Measurements from ENCODE around the gene KRT80. TPM values are rescaled to one million over a fixed set of nuclear protein-coding genes. Genes with fewer than 3 reads are reported as not detected.

KRT80 gene
- total RNA-seq, 1 donor from 2014 or later, result 0.07 TPM

- H3K9me3 Mint-ChIP-seq (ENCODE audit: low read depth), result no peaks in the 10 kb centered on the region
- no peak for TF ChIP-seq CTCF (IDR thresholded peaks at IDR 0.05; ENCODE audit: unreplicated experiment)
- H3K36me3 Mint-ChIP-seq (ENCODE audit: insufficient read depth), result no peaks in the 10 kb centered on the region
- peaks cover 4% of the 10 kb centered on the region for H3K4me1 Mint-ChIP-seq (ENCODE audit: low read depth)
- H3K27me3 Mint-ChIP-seq, result peaks cover 32% of the 10 kb centered on the region
- no peak for DNase-seq (ENCODE audit: low spot score, unreplicated experiment)
- no peak overlapping the region for H3K27ac Mint-ChIP-seq
- no peak overlapping the region for H3K4me3 Mint-ChIP-seq (ENCODE audit: low read depth)
Measured at GRCh38 chr12:52178984-52179383, 12.8 kb downstream of the KRT80 start.

- no peak overlapping the region for H3K27ac Mint-ChIP-seq
- peaks cover 4% of the 10 kb centered on the region for H3K4me1 Mint-ChIP-seq (ENCODE audit: low read depth)
Measured at GRCh38 chr12:52178443-52178842, 13.4 kb downstream of the KRT80 start.

GRCh38 chr12:52175371-52176350, 16.2 kb downstream of the KRT80 start:
- DNase-seq (ENCODE audit: low spot score, unreplicated experiment), result no peak
- Mint-ChIP-seq H3K4me3 (ENCODE audit: low read depth) (no peak overlapping the region), H3K36me3 (ENCODE audit: insufficient read depth) (no peaks in the 10 kb centered on the region), H3K9me3 (ENCODE audit: low read depth) (no peaks in the 10 kb centered on the region), H3K27me3 (peaks cover 19% of the 10 kb centered on the region), H3K4me1 (ENCODE audit: low read depth) (no peaks in the 10 kb centered on the region), H3K27ac (no peak overlapping the region)
- no peak for TF ChIP-seq CTCF (IDR thresholded peaks at IDR 0.05; ENCODE audit: unreplicated experiment)

More at GRCh38 chr12:52178443-52178842, 13.4 kb downstream of the KRT80 start:
- no peaks in the 10 kb centered on the region for H3K9me3 Mint-ChIP-seq (ENCODE audit: low read depth)
- H3K36me3 Mint-ChIP-seq (ENCODE audit: insufficient read depth), result no peaks in the 10 kb centered on the region
- DNase-seq (ENCODE audit: low spot score, unreplicated experiment), result no peak
- H3K4me3 Mint-ChIP-seq (ENCODE audit: low read depth), result no peak overlapping the region
- peaks cover 32% of the 10 kb centered on the region for H3K27me3 Mint-ChIP-seq
- no peak for TF ChIP-seq CTCF (IDR thresholded peaks at IDR 0.05; ENCODE audit: unreplicated experiment)

- no peaks in the 10 kb centered on the region for H3K36me3 Mint-ChIP-seq (ENCODE audit: insufficient read depth)
- no peak overlapping the region for H3K27ac Mint-ChIP-seq
- TF ChIP-seq CTCF (IDR thresholded peaks at IDR 0.05; ENCODE audit: unreplicated experiment), result no peak
- DNase-seq (ENCODE audit: low spot score, unreplicated experiment), result no peak
- peaks cover 5% of the 10 kb centered on the region for H3K27me3 Mint-ChIP-seq
- no peak overlapping the region for H3K4me3 Mint-ChIP-seq (ENCODE audit: low read depth)
- no peaks in the 10 kb centered on the region for H3K4me1 Mint-ChIP-seq (ENCODE audit: low read depth)
- no peaks in the 10 kb centered on the region for H3K9me3 Mint-ChIP-seq (ENCODE audit: low read depth)
Measured at GRCh38 chr12:52173526-52173925, 18.3 kb downstream of the KRT80 start.

- Mint-ChIP-seq H3K36me3 (ENCODE audit: insufficient read depth) (no peaks in the 10 kb centered on the region), H3K4me3 (ENCODE audit: low read depth) (no peak overlapping the region), H3K27me3 (peaks cover 4% of the 10 kb centered on the region), H3K27ac (no peak overlapping the region), H3K9me3 (ENCODE audit: low read depth) (no peaks in the 10 kb centered on the region), H3K4me1 (ENCODE audit: low read depth) (no peaks in the 10 kb centered on the region)
- no peak for TF ChIP-seq CTCF (IDR thresholded peaks at IDR 0.05; ENCODE audit: unreplicated experiment)
- DNase-seq (ENCODE audit: low spot score, unreplicated experiment), result no peak
Measured at GRCh38 chr12:52172956-52173355, 18.9 kb downstream of the KRT80 start.
